ENCODE results near the gene TET2.

Gene TET2

GRCh38 chr4:105148356-105148755 is 1.7 kb downstream of the TET2 start:
- no peak for DNase-seq (ENCODE audit: low read depth)
- TF ChIP-seq CTCF (conservative IDR thresholded peaks at IDR 0.05; ENCODE audit: low read depth, low read length): no peak
- H3K4me3 ChIP-seq (ENCODE audit: low read depth, low read length): peak overlapping the region; percentile 68

GRCh38 chr4:105148776-105149175 is 2.1 kb downstream of the TET2 start:
- peak; percentile 12 for DNase-seq (ENCODE audit: low read depth)
- H3K4me3 ChIP-seq (ENCODE audit: low read depth, low read length): peak overlapping the region; percentile 68

GRCh38 chr4:105149771-105150170 is 3.1 kb downstream of the TET2 start:
- no peak for TF ChIP-seq CTCF (conservative IDR thresholded peaks at IDR 0.05; ENCODE audit: low read depth, low read length)
- DNase-seq (ENCODE audit: low read depth): no peak

More at GRCh38 chr4:105148776-105149175, 2.1 kb downstream of the TET2 start:
- TF ChIP-seq CTCF (conservative IDR thresholded peaks at IDR 0.05; ENCODE audit: low read depth, low read length): no peak

GRCh38 chr4:105150503-105150902 is 3.8 kb downstream of the TET2 start:
- no peak for DNase-seq (ENCODE audit: low read depth)
- TF ChIP-seq CTCF (conservative IDR thresholded peaks at IDR 0.05; ENCODE audit: low read depth, low read length): no peak
- no peak overlapping the region for H3K4me3 ChIP-seq (ENCODE audit: low read depth, low read length)

More at GRCh38 chr4:105149771-105150170, 3.1 kb downstream of the TET2 start:
- no peak overlapping the region for H3K4me3 ChIP-seq (ENCODE audit: low read depth, low read length)

- no peak for TF ChIP-seq CTCF (conservative IDR thresholded peaks at IDR 0.05; ENCODE audit: low read depth, low read length)
- no peak overlapping the region for H3K4me3 ChIP-seq (ENCODE audit: low read depth, low read length)
- no peak for DNase-seq (ENCODE audit: low read depth)
Measured at GRCh38 chr4:105153749-105154148, 7.1 kb downstream of the TET2 start.

- no peak for DNase-seq (ENCODE audit: low read depth)
- no peak for TF ChIP-seq CTCF (conservative IDR thresholded peaks at IDR 0.05; ENCODE audit: low read depth, low read length)
- no peak overlapping the region for H3K4me3 ChIP-seq (ENCODE audit: low read depth, low read length)
Measured at GRCh38 chr4:105154576-105154975, 7.9 kb downstream of the TET2 start.

- no peak for DNase-seq (ENCODE audit: low read depth)
- no peak for TF ChIP-seq CTCF (conservative IDR thresholded peaks at IDR 0.05; ENCODE audit: low read depth, low read length)
- H3K4me3 ChIP-seq (ENCODE audit: low read depth, low read length): no peak overlapping the region
Measured at GRCh38 chr4:105155426-105155825, 8.8 kb downstream of the TET2 start.

Measured in choroid plexus epithelial cell (primary cell).